Measurements from ENCODE around the gene OMP. TPM values are rescaled to one million over a fixed set of nuclear protein-coding genes. Genes with fewer than 3 reads are reported as not detected.

OMP gene
- polyA plus RNA-seq, 4 donors: 1.5 to 2.7 (median 2.4) TPM; not detected in 1

DNA sequence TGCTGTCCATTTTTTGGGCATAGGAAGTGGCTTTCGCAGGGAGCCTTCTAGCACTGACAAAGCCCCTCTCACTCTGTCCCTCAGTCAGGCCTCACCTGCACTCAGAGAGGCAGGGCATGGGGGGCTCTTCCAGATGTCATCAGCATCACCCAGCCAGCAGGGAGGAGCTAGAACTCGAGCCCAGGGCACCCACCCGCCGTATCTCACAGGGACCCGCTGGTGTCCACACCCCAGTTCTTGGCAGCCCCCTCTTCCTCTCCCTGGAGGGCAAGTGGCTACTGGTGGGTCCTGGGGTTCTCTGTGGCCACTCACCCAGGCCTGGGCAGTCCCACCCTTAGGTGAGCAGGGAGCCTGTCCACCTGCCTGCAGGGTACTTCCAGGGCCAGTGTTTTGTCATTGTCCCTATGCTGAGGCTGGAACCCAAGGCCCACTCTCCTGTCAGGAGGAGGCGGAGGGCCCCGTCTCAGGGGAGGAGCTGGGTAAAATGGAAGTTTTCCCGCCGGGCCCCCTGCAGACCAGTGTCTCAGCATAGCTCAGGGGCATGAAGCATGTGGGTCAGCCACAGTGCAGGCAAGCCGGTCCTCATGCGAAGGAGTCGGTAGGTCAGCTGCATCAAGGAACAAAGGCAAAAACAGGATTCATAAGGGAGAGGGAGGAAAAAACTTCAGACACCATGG, 47.2 kb downstream of the OMP start:
- 84 to 96% (median 94%) methylated on average over 12 of the region's 12 CpGs for WGBS, 3 donors
- FAIRE-seq (no peak), DNase-seq (no peak)
- Histone ChIP-seq H3K4me3 (ENCODE audit: low read depth in 1 of 3, low read length in 3 of 3) (no peak overlapping the region), H3K9me3 (ENCODE audit: control insufficient read depth in 2 of 2, insufficient read depth in 1 of 2, low read depth in 1 of 2, low read length in 1 of 2) (no peaks in the 10 kb centered on the region), H3K36me3 (ENCODE audit: control insufficient read depth in 3 of 3, insufficient read depth in 2 of 3, low read depth in 1 of 3, low read length in 3 of 3) (peaks cover 0 to 84% (median 0%) of the 10 kb centered on the region in 3 donors), H3K4me1 (ENCODE audit: control insufficient read depth in 3 of 3, insufficient read depth in 2 of 3, low read depth in 1 of 3, low read length in 2 of 3) (peaks cover 3 to 69% (median 8%) of the 10 kb centered on the region in 3 donors), H3K27me3 (ENCODE audit: control insufficient read depth in 3 of 3, insufficient read depth in 3 of 3, low read length in 3 of 3) (no peaks in the 10 kb centered on the region), H3K27ac (ENCODE audit: low read depth in 1 of 3, low read length in 2 of 3) (no peak overlapping the region)

DNA sequence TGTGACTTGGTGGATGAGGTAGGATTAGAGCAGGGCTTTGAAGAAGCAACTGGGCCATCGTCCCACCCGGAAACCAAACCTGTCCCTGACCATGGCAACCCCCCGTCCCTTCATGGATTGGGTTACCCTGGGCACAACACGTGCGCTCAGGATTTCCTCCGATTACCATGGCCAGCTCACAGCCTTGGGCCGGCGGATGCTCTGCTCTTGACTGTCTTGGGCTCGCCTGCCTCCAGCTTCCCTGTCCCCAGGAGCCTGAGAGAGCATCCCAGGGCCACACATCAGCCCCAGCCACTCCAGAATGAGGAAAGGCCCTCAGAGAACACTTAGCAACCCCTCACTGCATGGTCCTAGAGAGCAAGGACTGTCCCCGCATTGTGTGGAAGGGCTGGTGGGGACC, 48.2 kb downstream of the OMP start:
- no peaks in the 10 kb centered on the region for H3K27me3 ChIP-seq (ENCODE audit: control insufficient read depth in 3 of 3, insufficient read depth in 3 of 3, low read length in 3 of 3)
- DNase-seq: no peak
- FAIRE-seq: no peak
- no peaks in the 10 kb centered on the region for H3K9me3 ChIP-seq (ENCODE audit: control insufficient read depth in 2 of 2, insufficient read depth in 1 of 2, low read depth in 1 of 2, low read length in 1 of 2)
- no peak overlapping the region for H3K4me3 ChIP-seq (ENCODE audit: low read depth in 1 of 3, low read length in 3 of 3)
- peaks cover 0 to 59% (median 3%) of the 10 kb centered on the region in 3 donors for H3K4me1 ChIP-seq (ENCODE audit: control insufficient read depth in 3 of 3, insufficient read depth in 2 of 3, low read depth in 1 of 3, low read length in 2 of 3)
- WGBS, 3 donors: 92 to 98% (median 96%) methylated on average over 10 of the region's 10 CpGs
- peaks cover 0 to 84% (median 0%) of the 10 kb centered on the region in 3 donors for H3K36me3 ChIP-seq (ENCODE audit: control insufficient read depth in 3 of 3, insufficient read depth in 2 of 3, low read depth in 1 of 3, low read length in 3 of 3)
- no peak overlapping the region for H3K27ac ChIP-seq (ENCODE audit: low read depth in 1 of 3, low read length in 2 of 3)

DNA sequence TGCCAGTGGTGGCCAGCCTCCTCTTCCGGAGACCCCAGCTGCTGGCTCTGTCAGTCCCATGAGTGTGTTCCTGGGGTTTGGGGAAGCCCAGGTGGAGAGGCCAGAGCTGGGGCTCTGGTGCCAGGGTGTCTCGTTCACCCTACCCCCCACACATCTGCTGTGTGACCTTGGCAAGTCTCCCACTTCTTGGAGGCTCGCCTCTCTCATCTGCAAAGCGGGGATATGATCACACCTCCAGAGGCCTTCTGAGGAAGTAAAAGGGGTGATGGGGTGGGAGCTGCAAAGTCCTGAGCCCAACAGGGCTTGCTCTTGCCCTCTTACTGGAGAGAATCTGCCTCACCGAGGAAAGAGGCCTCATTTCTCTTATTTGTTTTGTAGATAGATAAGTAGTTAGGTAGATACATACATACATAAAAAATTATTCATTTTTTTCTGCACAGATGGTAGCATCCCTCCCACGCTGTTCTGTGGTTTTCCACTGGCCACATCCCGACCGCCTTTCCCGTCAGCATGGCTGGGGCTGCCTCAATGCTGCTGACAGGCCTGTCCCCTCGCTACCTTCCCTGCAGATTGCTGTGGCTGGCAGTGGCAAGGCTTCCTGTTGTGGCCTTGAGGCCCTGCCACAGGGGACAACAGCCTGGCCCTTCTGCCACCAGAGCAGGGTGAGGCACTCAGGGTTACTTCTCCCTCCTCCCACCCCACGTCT, 49.3 kb downstream of the OMP start:
- H3K4me1 ChIP-seq (ENCODE audit: control insufficient read depth in 3 of 3, insufficient read depth in 2 of 3, low read depth in 1 of 3, low read length in 2 of 3): peaks cover 0 to 49% (median 3%) of the 10 kb centered on the region in 3 donors
- FAIRE-seq (no peak), DNase-seq (peak in 1 of 2 donors; percentile 22)
- no peaks in the 10 kb centered on the region for H3K27me3 ChIP-seq (ENCODE audit: control insufficient read depth in 3 of 3, insufficient read depth in 3 of 3, low read length in 3 of 3)
- H3K36me3 ChIP-seq (ENCODE audit: control insufficient read depth in 3 of 3, insufficient read depth in 2 of 3, low read depth in 1 of 3, low read length in 3 of 3): peaks cover 0 to 83% (median 0%) of the 10 kb centered on the region in 3 donors
- WGBS, 3 donors: 48 to 65% (median 54%) methylated on average over 10 to 11 of the region's 11 CpGs
- H3K9me3 ChIP-seq (ENCODE audit: control insufficient read depth in 2 of 2, insufficient read depth in 1 of 2, low read depth in 1 of 2, low read length in 1 of 2): no peaks in the 10 kb centered on the region
- H3K4me3 ChIP-seq (ENCODE audit: low read depth in 1 of 3, low read length in 3 of 3): no peak overlapping the region
- H3K27ac ChIP-seq (ENCODE audit: low read depth in 1 of 3, low read length in 2 of 3): no peak overlapping the region

DNA sequence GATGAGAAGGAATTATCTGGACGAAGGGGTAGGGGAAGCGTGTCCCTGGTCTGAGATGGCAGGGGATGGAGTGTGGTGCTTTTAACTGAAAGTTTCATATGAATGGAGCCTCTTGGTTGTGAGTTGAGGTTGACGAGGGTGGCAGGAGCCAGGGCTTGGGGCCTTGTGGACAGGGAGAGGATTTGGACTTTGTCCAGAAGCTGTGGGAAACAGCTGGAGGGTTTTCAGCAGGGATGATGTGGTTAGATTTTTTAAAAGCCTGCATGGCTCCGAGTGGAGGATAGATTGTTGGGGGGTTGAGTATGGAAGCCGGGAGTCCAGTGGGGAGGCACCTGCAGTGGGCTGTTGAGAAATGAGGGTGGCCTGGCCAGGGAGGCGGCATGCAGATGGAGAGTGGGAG, 50.2 kb downstream of the OMP start:
- Histone ChIP-seq H3K4me1 (ENCODE audit: control insufficient read depth in 3 of 3, insufficient read depth in 2 of 3, low read depth in 1 of 3, low read length in 2 of 3) (peaks cover 0 to 41% (median 3%) of the 10 kb centered on the region in 3 donors), H3K27ac (ENCODE audit: low read depth in 1 of 3, low read length in 2 of 3) (no peak overlapping the region), H3K36me3 (ENCODE audit: control insufficient read depth in 3 of 3, insufficient read depth in 2 of 3, low read depth in 1 of 3, low read length in 3 of 3) (peaks cover 0 to 91% (median 0%) of the 10 kb centered on the region in 3 donors), H3K4me3 (ENCODE audit: low read depth in 1 of 3, low read length in 3 of 3) (no peak overlapping the region), H3K9me3 (ENCODE audit: control insufficient read depth in 2 of 2, insufficient read depth in 1 of 2, low read depth in 1 of 2, low read length in 1 of 2) (no peaks in the 10 kb centered on the region), H3K27me3 (ENCODE audit: control insufficient read depth in 3 of 3, insufficient read depth in 3 of 3, low read length in 3 of 3) (no peaks in the 10 kb centered on the region)
- 64 to 74% (median 71%) methylated on average over 6 of the region's 6 CpGs for WGBS, 3 donors
- DNase-seq (no peak), FAIRE-seq (no peak)

Other genes starting within 250 kb of the OMP start
- gene ACER3, start 241.9 kb upstream of the OMP start, polyA plus RNA-seq: 1 to 10 TPM; 3.8 to 9.5 (median 6.0) TPM
- 1 to 10 TPM; 1.6 to 7.0 (median 2.2) TPM for gene B3GNT6, start 68.4 kb upstream of the OMP start, polyA plus RNA-seq
- gene CAPN5, start 35.9 kb upstream of the OMP start, polyA plus RNA-seq: 10 to 100 TPM; 43.8 to 61.1 (median 54.7) TPM
- gene MYO7A, start 25.4 kb downstream of the OMP start, polyA plus RNA-seq: 10 to 100 TPM in 1 of 4 donors, 1 to 10 TPM in 3; 1.4 to 74.2 (median 2.2) TPM
- 1 to 10 TPM in 2 of 4 donors, not detected in 2; 2.2 to 4.5 TPM for gene GDPD4, start 198.8 kb downstream of the OMP start, polyA plus RNA-seq

Measured in small intestine (tissue), 7 donors.